CD4-positive, alpha-beta T cell (primary cell): Measurements from ENCODE around the gene TMPRSS9. TPM values are rescaled to one million over a fixed set of nuclear protein-coding genes. Genes with fewer than 3 reads are reported as not detected.
"Not testable (repeated sequence)": the region's sequence is repeated elsewhere in the genome, so short reads cannot be mapped to it uniquely, and the experiment has no call there.

ENCODE experiments used
- ATAC-seq: fragments of 200-7000 bp; cut with Tn5 transposase; one replicate; pipeline ENCODE4 v1.10.0; 2022; ENCODE audit warnings: mild to moderate bottlenecking; ENCODE audit not compliant: poor library complexity
- CTCF ChIA-PET: fragments of 350-600 bp; sonication (Branson Sonifier 250); formaldehyde crosslinking; loops from one replicate; lab custom pipeline; 2021; ENCODE audit warnings: antibody characterized with exemption, inconsistent platforms; lab: Charles Lee
- POLR2A ChIA-PET: fragments of 350-600 bp; sonication (Branson Sonifier 250); formaldehyde crosslinking; loops from one replicate; lab custom pipeline; 2021; ENCODE audit warnings: antibody characterized with exemption, inconsistent platforms; lab: Charles Lee
- DNase-seq, 14 experiments: peaks; one replicate each; pipeline ENCODE4 v3.0.0-alpha.2; 2013 to 2020; ENCODE audit warnings: mixed read lengths in 2 of 14
- H3K27ac ChIP-seq, 2 donors: one replicate each; pipeline versions ENCODE4 v1.5.1 to v1.7.0; 2013; ENCODE audit warnings: low read length in 2 of 2, low read depth in 1 of 2, mild to moderate bottlenecking in 1 of 2
- H3K27me3 ChIP-seq, 2 experiments: 1 replicate in 1 of 2; 2 replicates in 1 of 2; pipeline versions ENCODE4 v1.6.1 to v1.7.0; 2013; ENCODE audit warnings: low read length in 2 of 2, control low read depth in 1 of 2, mild to moderate bottlenecking in 1 of 2, moderate library complexity in 1 of 2; ENCODE audit not compliant: insufficient read depth in 2 of 2, control insufficient read depth in 1 of 2
- H3K36me3 ChIP-seq: one replicate; pipeline ENCODE4 v1.6.1; 2013; ENCODE audit warnings: low read length, control low read depth; ENCODE audit not compliant: insufficient read depth
- H3K4me1 ChIP-seq: one replicate; pipeline ENCODE4 v1.6.1; 2013; ENCODE audit warnings: low read length, control low read depth; ENCODE audit not compliant: insufficient read depth
- H3K4me3 ChIP-seq: one replicate; pipeline ENCODE4 v1.5.1; 2013; ENCODE audit warnings: mild to moderate bottlenecking, low read length, moderate library complexity
- H3K9me3 ChIP-seq, 2 experiments: 1 replicate in 1 of 2; 2 replicates in 1 of 2; pipeline versions ENCODE4 v1.6.1 to v1.7.0; 2013; ENCODE audit warnings: low read length in 2 of 2, mild to moderate bottlenecking in 2 of 2, control low read depth in 1 of 2, moderate library complexity in 1 of 2; ENCODE audit not compliant: control insufficient read depth in 1 of 2, insufficient read depth in 1 of 2
- H3K27ac Mint-ChIP-seq: one replicate; pipeline ENCODE4 v1.8.0; 2020; ENCODE audit warnings: mixed read lengths
- H3K27me3 Mint-ChIP-seq: one replicate; pipeline ENCODE4 v1.8.0; 2021; ENCODE audit warnings: mixed read lengths
- H3K36me3 Mint-ChIP-seq: one replicate; pipeline ENCODE4 v1.8.0; 2021; ENCODE audit warnings: low read depth, mixed read lengths
- H3K4me1 Mint-ChIP-seq: one replicate; pipeline ENCODE4 v1.8.0; 2021; ENCODE audit warnings: low read depth, mixed read lengths
- H3K4me3 Mint-ChIP-seq: one replicate; pipeline ENCODE4 v1.8.0; 2020; ENCODE audit warnings: mild to moderate bottlenecking, mixed read lengths
- H3K9me3 Mint-ChIP-seq: one replicate; pipeline ENCODE4 v1.8.0; 2020; ENCODE audit warnings: mixed read lengths
- intact Hi-C, 2 experiments: fragments of 100-400 bp; cut with DNase I in 1 of 2; cut with micrococcal nuclease in 1 of 2; formaldehyde crosslinking; loops; one replicate each; pipeline versions ENCODE4 v1.15.1 to v1.9.0; 2023 to 2025; cut with DNase I, micrococcal nuclease
- total RNA-seq, 174 experiments: library from RNA in 2 of 174; stranded (reverse) in 2 of 174; gene quantifications; one replicate each; pipeline ENCODE4 v1.2.3 and lab custom pipeline; 2021 to 2026
- TF ChIP-seq, protein P1 (sequence below): fragments of 200-600 bp; IDR thresholded peaks from one replicate; pipeline ENCODE4 v1.8.0; 2022; ENCODE audit warnings: antibody characterized with exemption, mild to moderate bottlenecking

Gene TMPRSS9
- total RNA-seq, 2 experiments from 2014 or later: not detected

DNA sequence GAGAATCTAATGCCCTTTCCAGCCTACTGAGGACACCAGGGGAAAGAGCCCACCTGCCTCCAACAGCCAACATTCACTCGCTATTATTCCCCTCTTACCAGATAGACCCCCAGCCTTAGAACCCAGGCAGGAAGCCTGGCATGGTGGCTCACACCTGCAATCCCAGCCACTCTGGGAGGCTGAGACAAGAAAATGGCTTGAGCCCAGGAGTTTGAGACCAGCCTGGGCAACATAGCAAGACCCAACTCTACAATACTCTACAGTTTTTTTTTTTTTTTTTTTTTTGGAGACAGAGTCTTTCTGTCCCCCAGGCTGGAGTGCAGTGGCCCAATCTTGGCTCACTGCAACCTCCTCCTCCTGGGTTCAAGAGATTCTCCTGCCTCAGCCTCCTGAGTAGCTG lies 100.2 kb downstream of the TMPRSS9 start:
- H3K27me3 ChIP-seq: peaks cover 0 to 3% of the 10 kb centered on the region in 2 experiments
- no peak overlapping the region for H3K27ac ChIP-seq
- intact Hi-C loops: no loop called here
- TF ChIP-seq, protein P1, sequence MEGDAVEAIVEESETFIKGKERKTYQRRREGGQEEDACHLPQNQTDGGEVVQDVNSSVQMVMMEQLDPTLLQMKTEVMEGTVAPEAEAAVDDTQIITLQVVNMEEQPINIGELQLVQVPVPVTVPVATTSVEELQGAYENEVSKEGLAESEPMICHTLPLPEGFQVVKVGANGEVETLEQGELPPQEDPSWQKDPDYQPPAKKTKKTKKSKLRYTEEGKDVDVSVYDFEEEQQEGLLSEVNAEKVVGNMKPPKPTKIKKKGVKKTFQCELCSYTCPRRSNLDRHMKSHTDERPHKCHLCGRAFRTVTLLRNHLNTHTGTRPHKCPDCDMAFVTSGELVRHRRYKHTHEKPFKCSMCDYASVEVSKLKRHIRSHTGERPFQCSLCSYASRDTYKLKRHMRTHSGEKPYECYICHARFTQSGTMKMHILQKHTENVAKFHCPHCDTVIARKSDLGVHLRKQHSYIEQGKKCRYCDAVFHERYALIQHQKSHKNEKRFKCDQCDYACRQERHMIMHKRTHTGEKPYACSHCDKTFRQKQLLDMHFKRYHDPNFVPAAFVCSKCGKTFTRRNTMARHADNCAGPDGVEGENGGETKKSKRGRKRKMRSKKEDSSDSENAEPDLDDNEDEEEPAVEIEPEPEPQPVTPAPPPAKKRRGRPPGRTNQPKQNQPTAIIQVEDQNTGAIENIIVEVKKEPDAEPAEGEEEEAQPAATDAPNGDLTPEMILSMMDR: no peak
- Mint-ChIP-seq H3K27me3 (no peaks in the 10 kb centered on the region), H3K4me3 (peak overlapping the region; percentile 62), H3K27ac (no peak overlapping the region), H3K36me3 (no peaks in the 10 kb centered on the region), H3K9me3 (no peaks in the 10 kb centered on the region), H3K4me1 (peaks cover 6% of the 10 kb centered on the region)
- H3K4me3 ChIP-seq: no peak overlapping the region
- ATAC-seq (no peak), DNase-seq (no peak)
- H3K36me3 ChIP-seq: no peaks in the 10 kb centered on the region
- ChIA-PET CTCF (no interaction called here), POLR2A (no interaction called here)
- H3K9me3 ChIP-seq: no peaks in the 10 kb centered on the region
- peaks cover 34% of the 10 kb centered on the region for H3K4me1 ChIP-seq

DNA sequence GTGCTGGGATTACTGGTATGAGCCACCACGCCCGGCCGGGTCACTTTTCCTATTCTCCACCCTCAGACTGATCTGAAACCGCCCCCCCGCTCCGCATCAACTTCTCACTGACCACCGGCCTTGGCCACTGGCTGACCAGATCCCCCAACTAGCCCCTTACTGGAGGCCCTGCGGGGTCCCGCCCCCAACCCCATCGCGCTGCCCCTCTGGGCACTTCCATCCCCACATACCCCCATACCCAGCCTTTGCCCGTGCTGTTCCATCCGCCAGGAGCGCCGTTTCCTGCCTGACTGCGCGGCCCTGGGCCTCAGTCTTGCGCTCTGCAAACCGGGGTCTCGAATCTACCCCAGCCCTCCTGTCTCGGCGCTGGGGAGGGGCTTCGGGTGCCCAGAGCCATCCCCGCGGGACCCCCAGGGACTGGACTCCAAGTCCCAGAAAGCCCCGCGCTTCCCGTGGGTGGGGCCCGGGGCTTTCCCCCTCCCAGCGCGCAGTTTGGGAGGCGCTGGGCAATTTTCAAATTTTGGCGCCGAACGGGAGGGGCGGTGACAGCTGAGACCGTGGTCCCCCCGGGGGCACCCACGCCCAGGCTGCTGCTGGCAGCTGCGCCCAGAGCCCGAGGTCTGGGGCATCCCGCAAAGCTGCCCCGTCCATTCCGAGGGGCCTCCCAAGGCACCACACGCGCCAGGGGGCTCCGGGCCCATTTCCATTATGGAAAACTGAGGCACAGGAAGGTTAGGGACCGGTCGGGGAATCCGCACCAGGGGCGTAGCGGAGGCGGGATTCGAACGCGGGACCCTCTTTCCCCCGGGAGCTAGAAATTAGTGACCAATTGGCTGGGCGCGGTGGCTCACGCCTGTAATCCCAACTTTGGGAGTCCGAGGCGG lies 101.9 kb downstream of the TMPRSS9 start:
- Mint-ChIP-seq H3K4me1 (peaks cover 2% of the 10 kb centered on the region), H3K9me3 (no peaks in the 10 kb centered on the region), H3K27ac (no peak overlapping the region), H3K27me3 (no peaks in the 10 kb centered on the region), H3K4me3 (peak overlapping the region; percentile 64), H3K36me3 (no peaks in the 10 kb centered on the region)
- POLR2A ChIA-PET: interaction anchor here (0.8 to 1.5 kb wide), 2 partner anchors 14 to 159 kb away, joined by 3 to 13 read pairs; partner anchors contain the start of gene GADD45B
- Histone ChIP-seq H3K4me3 (peak overlapping the region; percentile 72), H3K4me1 (peaks cover 22% of the 10 kb centered on the region), H3K36me3 (no peaks in the 10 kb centered on the region), H3K27me3 (peaks cover 0 to 3% of the 10 kb centered on the region in 2 experiments), H3K27ac (no peak overlapping the region), H3K9me3 (no peaks in the 10 kb centered on the region)
- CTCF ChIA-PET: interaction anchor here (2.2 kb wide), 1 partner anchor 175 kb away, joined by 7 read pairs; no protein-coding TSS in a partner anchor
- peak; percentile 23 to 69 (median 42) for DNase-seq
- ATAC-seq: peak; percentile 67
- intact Hi-C loops: no loop called here
- TF ChIP-seq, protein P1: no peak

DNA sequence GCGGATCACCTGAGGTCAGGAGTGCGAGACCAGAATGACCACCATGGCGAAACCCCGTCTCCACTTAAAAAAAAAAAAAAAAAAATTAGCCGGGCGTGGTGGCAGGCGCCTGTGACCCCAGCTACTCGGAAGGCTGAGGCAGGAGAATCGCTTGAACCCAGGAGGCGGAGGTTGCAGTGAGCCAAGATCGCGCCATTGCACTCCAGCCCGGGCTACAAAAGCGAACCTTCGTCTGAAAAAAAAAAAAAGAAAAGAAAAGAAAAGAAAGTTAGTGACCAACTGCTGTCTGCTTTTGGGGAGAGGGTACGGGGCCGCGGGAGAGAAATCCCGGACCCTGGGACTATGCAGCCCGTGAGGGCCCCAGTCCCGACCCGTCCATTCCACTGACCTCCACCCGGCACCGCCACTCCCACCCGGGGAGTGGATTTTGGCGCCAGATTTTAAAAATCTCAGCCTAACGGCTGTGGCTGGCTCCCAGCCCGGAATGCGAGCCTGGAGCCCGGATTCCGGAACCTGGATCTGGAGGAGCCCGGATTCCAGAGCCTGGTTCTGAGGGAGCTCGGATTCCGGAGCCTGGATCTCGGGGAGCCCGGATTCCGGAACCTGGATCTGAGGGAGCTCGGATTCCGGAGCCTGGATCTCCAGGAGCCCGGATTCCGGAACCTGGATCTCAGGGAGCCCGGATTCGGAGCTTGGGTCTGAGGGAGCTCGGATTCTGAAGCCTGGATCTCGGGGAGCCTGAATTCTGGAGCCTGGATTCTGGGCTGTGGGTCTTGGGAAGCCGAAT lies 102.8 kb downstream of the TMPRSS9 start:
- CTCF ChIA-PET: interaction anchor here (2.2 kb wide), 1 partner anchor 174 kb away, joined by 7 read pairs; no protein-coding TSS in a partner anchor
- H3K27me3 ChIP-seq: peaks cover 0 to 3% of the 10 kb centered on the region in 2 experiments
- peak overlapping the region; percentile 72 for H3K4me3 ChIP-seq
- Mint-ChIP-seq H3K9me3 (no peaks in the 10 kb centered on the region), H3K4me1 (no peaks in the 10 kb centered on the region), H3K27ac (no peak overlapping the region), H3K4me3 (peak overlapping the region; percentile 20), H3K36me3 (no peaks in the 10 kb centered on the region), H3K27me3 (no peaks in the 10 kb centered on the region)
- H3K36me3 ChIP-seq: no peaks in the 10 kb centered on the region
- intact Hi-C loops: no loop called here
- H3K27ac ChIP-seq: no peak overlapping the region
- H3K9me3 ChIP-seq: no peaks in the 10 kb centered on the region
- ATAC-seq (no peak), DNase-seq (no peak)
- POLR2A ChIA-PET: interaction anchor here (0.8 to 1.5 kb wide), 2 partner anchors 13 to 158 kb away, joined by 3 to 13 read pairs; partner anchors contain the start of gene GADD45B
- H3K4me1 ChIP-seq: peaks cover 18% of the 10 kb centered on the region
- TF ChIP-seq, protein P1: no peak

DNA sequence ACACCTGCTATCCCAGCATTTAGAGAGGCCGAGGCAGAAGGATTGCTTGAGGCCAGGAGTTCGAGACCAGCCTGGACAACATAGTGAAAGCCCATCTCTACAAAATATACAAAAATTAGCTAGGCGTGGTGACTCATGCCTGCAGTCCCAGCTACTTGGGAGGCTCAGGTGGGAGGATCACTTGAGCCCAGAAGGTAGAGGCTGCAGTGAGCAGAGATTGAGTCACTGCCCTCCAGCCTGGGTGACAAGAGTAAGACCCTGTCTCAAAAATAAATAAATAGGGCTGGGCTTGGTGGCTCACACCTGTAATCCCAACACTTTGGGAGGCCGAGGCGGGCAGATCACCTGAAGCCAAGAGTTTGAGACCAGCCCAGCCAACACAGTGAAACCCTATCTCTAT lies 103.6 kb downstream of the TMPRSS9 start:
- H3K27ac Mint-ChIP-seq, H3K36me3 Mint-ChIP-seq, H3K4me3 ChIP-seq, H3K9me3 Mint-ChIP-seq, H3K4me1 Mint-ChIP-seq, H3K36me3 ChIP-seq, H3K27me3 Mint-ChIP-seq, DNase-seq, H3K27ac ChIP-seq, ATAC-seq, intact Hi-C loops, H3K9me3 ChIP-seq, H3K27me3 ChIP-seq, H3K4me3 Mint-ChIP-seq: not testable (repeated sequence)
- ChIA-PET CTCF (interaction anchor here (2.2 kb wide), 1 partner anchor 173 kb away, joined by 7 read pairs; no protein-coding TSS in a partner anchor), POLR2A (interaction anchor here (0.9 kb wide), 1 partner anchor 12 kb away, joined by 3 read pairs; the partner anchor contains the start of gene GADD45B)
- H3K4me1 ChIP-seq: peaks cover 18% of the 10 kb centered on the region
